OCI-LY1 (cell line): ENCODE results near the gene ERCC1.

Experiments used
- EZH2 ChIP-seq: fragments of 200-600 bp; sonication (generic), shearing (Covaris generic); IDR thresholded peaks from 2 replicates; pipeline ENCODE4 v1.8.0; 2017; ENCODE audit warnings: borderline replicate concordance, mixed run types, mild to moderate bottlenecking, antibody characterized with exemption, low read length, moderate library complexity, mixed read lengths
- TF ChIP-seq, protein P1 (sequence below): fragments of 200-600 bp; sonication (generic), shearing (Covaris generic); IDR thresholded peaks from 2 replicates; pipeline ENCODE4 v1.5.1; 2017; ENCODE audit warnings: mild to moderate bottlenecking, antibody characterized with exemption, low read length, moderate library complexity, mixed read lengths

DNA sequence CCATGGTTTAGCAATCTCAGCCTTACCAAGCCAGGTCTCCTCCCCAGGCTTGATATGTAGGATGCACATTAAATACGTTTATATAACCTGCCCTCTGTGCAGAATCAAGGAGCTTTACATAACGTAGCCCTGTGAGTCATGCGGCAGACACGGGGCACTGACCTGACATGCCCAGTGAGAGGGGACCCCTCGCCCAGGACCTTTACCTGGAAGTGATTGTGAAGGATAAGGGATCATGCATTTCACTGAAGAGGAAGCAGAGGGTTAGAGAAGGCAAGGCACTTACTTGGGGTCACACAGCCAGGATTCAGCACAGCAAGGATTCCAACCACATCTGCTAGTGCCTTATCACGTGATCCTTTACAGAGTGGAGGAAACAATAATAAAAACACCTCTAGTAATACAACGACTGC, 25.2 kb upstream of the ERCC1 start:
- TF ChIP-seq, protein P1, sequence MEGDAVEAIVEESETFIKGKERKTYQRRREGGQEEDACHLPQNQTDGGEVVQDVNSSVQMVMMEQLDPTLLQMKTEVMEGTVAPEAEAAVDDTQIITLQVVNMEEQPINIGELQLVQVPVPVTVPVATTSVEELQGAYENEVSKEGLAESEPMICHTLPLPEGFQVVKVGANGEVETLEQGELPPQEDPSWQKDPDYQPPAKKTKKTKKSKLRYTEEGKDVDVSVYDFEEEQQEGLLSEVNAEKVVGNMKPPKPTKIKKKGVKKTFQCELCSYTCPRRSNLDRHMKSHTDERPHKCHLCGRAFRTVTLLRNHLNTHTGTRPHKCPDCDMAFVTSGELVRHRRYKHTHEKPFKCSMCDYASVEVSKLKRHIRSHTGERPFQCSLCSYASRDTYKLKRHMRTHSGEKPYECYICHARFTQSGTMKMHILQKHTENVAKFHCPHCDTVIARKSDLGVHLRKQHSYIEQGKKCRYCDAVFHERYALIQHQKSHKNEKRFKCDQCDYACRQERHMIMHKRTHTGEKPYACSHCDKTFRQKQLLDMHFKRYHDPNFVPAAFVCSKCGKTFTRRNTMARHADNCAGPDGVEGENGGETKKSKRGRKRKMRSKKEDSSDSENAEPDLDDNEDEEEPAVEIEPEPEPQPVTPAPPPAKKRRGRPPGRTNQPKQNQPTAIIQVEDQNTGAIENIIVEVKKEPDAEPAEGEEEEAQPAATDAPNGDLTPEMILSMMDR, result no peak
- no peak for TF ChIP-seq EZH2
